Endothelial cell of umbilical vein (primary cell): ENCODE results near the gene NARS2. TPM values are rescaled to one million over a fixed set of nuclear protein-coding genes. Genes with fewer than 3 reads are reported as not detected.

Experiments used
- BruUV-seq: library from RNA; stranded (reverse); fragments of 400-500 nt; replicated peaks from 2 replicates; lab custom pipeline; 2021; lab: Mats Ljungman, UMichigan
- CTCF ChIA-PET: fragments of 300-600, 350-600 bp; sonication (Branson Sonifier 250); formaldehyde crosslinking; loops from one replicate; lab custom pipeline; 2021; ENCODE audit warnings: antibody characterized with exemption, inconsistent platforms; lab: Charles Lee
- POLR2A ChIA-PET: fragments of 300-600, 350-600 bp; sonication (Branson Sonifier 250); formaldehyde crosslinking; loops from one replicate; lab custom pipeline; 2021; ENCODE audit warnings: antibody characterized with exemption, inconsistent platforms; lab: Charles Lee
- DNase-seq: peaks from one replicate; pipeline ENCODE4 v3.0.0-alpha.2; 2011; ENCODE audit warnings: low read depth, low spot score
- FAIRE-seq: peaks from 2 replicates; lab custom pipeline; 2011; peaks lifted over from hg19 to GRCh38; lab: Jason Lieb, UNC
- H2AFZ ChIP-seq: 2 replicates; pipeline ENCODE4 v1.6.0; 2012; ENCODE audit warnings: low read depth, low read length, control low read depth, inconsistent platforms
- H3K27ac ChIP-seq: 2 replicates; pipeline ENCODE4 v1.5.1; 2011; ENCODE audit warnings: low read depth, mild to moderate bottlenecking, control low read depth, low read length, moderate library complexity; ENCODE audit not compliant: insufficient read depth
- H3K27me3 ChIP-seq, 2 experiments: 2 replicates each; pipeline versions ENCODE4 v1.6.0 to v1.6.1; 2011; ENCODE audit warnings: low read length in 2 of 2, mixed read lengths in 1 of 2; ENCODE audit not compliant: control insufficient read depth in 2 of 2, insufficient read depth in 2 of 2
- H3K36me3 ChIP-seq, 2 experiments: 2 replicates in 1 of 2; 3 replicates in 1 of 2; pipeline ENCODE4 v1.5.1; 2011; ENCODE audit warnings: low read length in 2 of 2, mild to moderate bottlenecking in 1 of 2, moderate library complexity in 1 of 2; ENCODE audit not compliant: control insufficient read depth in 2 of 2, insufficient read depth in 2 of 2; ENCODE audit errors: extremely low read depth in 1 of 2
- H3K4me1 ChIP-seq: 3 replicates; pipeline ENCODE4 v1.5.1; 2011; ENCODE audit warnings: mild to moderate bottlenecking, low read length; ENCODE audit not compliant: control insufficient read depth, insufficient read depth; ENCODE audit errors: extremely low read depth
- H3K4me2 ChIP-seq: 2 replicates; pipeline ENCODE4 v1.6.1; 2011; ENCODE audit warnings: low read length, control low read depth, mixed read lengths; ENCODE audit not compliant: insufficient read depth
- H3K4me3 ChIP-seq, 3 experiments: fragments of 200-600 bp in 1 of 3; sonication (generic), shearing (Covaris generic) in 1 of 3; replicated peaks in 1 of 3; 2 replicates each; pipeline ENCODE4 v1.5.1; 2011 to 2016; ENCODE audit warnings: control low read depth in 3 of 3, low read length in 3 of 3, mild to moderate bottlenecking in 2 of 3, inconsistent platforms in 1 of 3, low read depth in 1 of 3, moderate library complexity in 1 of 3; ENCODE audit not compliant: insufficient read depth in 1 of 3
- H3K79me2 ChIP-seq: 2 replicates; pipeline ENCODE4 v1.6.0; 2012; ENCODE audit warnings: low read length, inconsistent platforms; ENCODE audit not compliant: control insufficient read depth, insufficient read depth
- H3K9ac ChIP-seq: replicated peaks from 2 replicates; pipeline ENCODE3; 2011; ENCODE audit warnings: low read length, control low read depth; ENCODE audit not compliant: insufficient read depth; ENCODE audit errors: extremely low read depth
- H3K9me1 ChIP-seq: replicated peaks from 3 replicates; pipeline ENCODE4 v1.6.0; 2011; ENCODE audit warnings: mild to moderate bottlenecking, low read length; ENCODE audit not compliant: control insufficient read depth, insufficient read depth; ENCODE audit errors: extremely low read depth
- H3K9me3 ChIP-seq: replicated peaks from 2 replicates; pipeline ENCODE4 v1.5.1; 2012; ENCODE audit warnings: low read length, inconsistent platforms; ENCODE audit not compliant: control insufficient read depth, insufficient read depth
- H4K20me1 ChIP-seq: replicated peaks from 2 replicates; pipeline ENCODE3; 2011; ENCODE audit warnings: mild to moderate bottlenecking, low read length; ENCODE audit not compliant: control insufficient read depth, insufficient read depth; ENCODE audit errors: extremely low read depth
- CTCF ChIP-seq, 2 donors: IDR thresholded peaks; 1 replicate in 1 of 2; 2 replicates in 1 of 2; pipeline ENCODE4 v1.5.1; 2011; ENCODE audit warnings: low read length in 2 of 2, mild to moderate bottlenecking in 2 of 2, moderate library complexity in 2 of 2, control low read depth in 1 of 2, inconsistent platforms in 1 of 2, low read depth in 1 of 2; ENCODE audit not compliant: insufficient read depth in 1 of 2; ENCODE audit errors: extremely low read depth in 1 of 2
- EZH2 ChIP-seq: IDR thresholded peaks from 2 replicates; pipeline ENCODE4 v1.6.1; 2012; ENCODE audit warnings: borderline replicate concordance, low read depth, mild to moderate bottlenecking, moderate library complexity, low read length, inconsistent platforms; ENCODE audit not compliant: severe bottlenecking
- FOS ChIP-seq: IDR thresholded peaks from 2 replicates; pipeline ENCODE4 v1.6.1; 2011; ENCODE audit warnings: mild to moderate bottlenecking, low read length, moderate library complexity, borderline replicate concordance; ENCODE audit not compliant: insufficient read depth
- GATA2 ChIP-seq: IDR thresholded peaks from 2 replicates; pipeline ENCODE4 v1.7.0; 2011; ENCODE audit warnings: low read depth, mild to moderate bottlenecking, moderate library complexity, mixed read lengths, low read length; ENCODE audit not compliant: insufficient read length, insufficient read depth
- JUN ChIP-seq: IDR thresholded peaks from 2 replicates; pipeline ENCODE4 v1.6.1; 2011; ENCODE audit warnings: borderline replicate concordance, low read depth; ENCODE audit not compliant: insufficient read length, insufficient read depth
- MYC ChIP-seq: IDR thresholded peaks from one replicate; pipeline ENCODE4 v1.6.1; 2011; ENCODE audit warnings: mild to moderate bottlenecking, low read depth, low read length
- POLR2A ChIP-seq: IDR thresholded peaks from 2 replicates; pipeline ENCODE4 v1.6.1; 2012; ENCODE audit warnings: low read depth, mild to moderate bottlenecking, control low read depth, low read length
- POLR2AphosphoS5 ChIP-seq: IDR thresholded peaks from 2 replicates; pipeline ENCODE4 v1.6.1; 2012; ENCODE audit warnings: low read depth, mild to moderate bottlenecking, control low read depth, low read length, moderate library complexity; ENCODE audit not compliant: insufficient read depth
- dilution Hi-C: fragments of 300-500 bp; cut with MboI; formaldehyde crosslinking; loops from one replicate; pipeline ENCODE4 v1.15.0; 2019; ENCODE audit warnings: low sequenced_read_pairs; ENCODE audit not compliant: extremely low pct_ligation_motif_present
- intact Hi-C: fragments of 100-400 bp; cut with micrococcal nuclease; formaldehyde crosslinking; loops from one replicate; pipeline ENCODE4 v1.10.0; 2022
- polyA plus RNA-seq, 4 experiments: library from polyadenylated mRNA; depleted of rRNA in 3 of 4; stranded (reverse) in 3 of 4; unstranded in 1 of 4; fragments of >200 nt; gene quantifications; 2 replicates each; pipeline versions ENCODE4 v1.2.1 to v1.2.3, GENCODE V29; 2011 to 2012; ENCODE audit warnings: missing spikeins in 1 of 4
- total RNA-seq: library from RNA; stranded (reverse); gene quantifications from 2 replicates; pipeline ENCODE4 v1.2.3, GENCODE V29; 2021
- TF ChIP-seq, protein P1 (sequence below): IDR thresholded peaks from 2 replicates; pipeline ENCODE4 v1.6.1; 2011; ENCODE audit not compliant: insufficient read depth, insufficient read length

NARS2 gene
- total and polyA plus RNA-seq, 2 donors (not counting 3 experiments of a cell fraction or from before 2014, with no cell fraction given), result 6.9 to 16.7 TPM

DNA sequence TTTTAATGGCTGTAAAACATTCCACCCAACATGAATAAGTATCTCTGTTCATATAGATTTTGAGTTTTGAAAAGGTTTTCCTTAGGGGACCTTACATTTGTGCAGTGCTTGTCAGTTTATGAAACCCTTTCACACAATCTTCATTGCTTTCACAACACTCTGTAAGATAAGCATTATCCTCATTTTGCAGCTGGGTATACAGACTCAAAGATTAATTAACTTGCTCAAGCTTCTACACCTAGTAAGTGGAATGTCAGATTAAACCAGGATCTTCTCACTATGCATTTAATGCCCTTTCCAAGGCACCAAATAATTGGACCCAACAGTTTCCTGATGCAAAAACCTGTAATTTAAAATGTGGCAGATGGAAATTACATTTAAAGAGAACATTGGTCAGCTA is 145.5 kb downstream of the NARS2 start:
- Histone ChIP-seq H3K4me1 (peaks cover 8% of the 10 kb centered on the region), H3K9ac (no peak overlapping the region), H3K4me2 (no peak overlapping the region), H3K27ac (no peak overlapping the region), H3K9me3 (no peaks in the 10 kb centered on the region), H4K20me1 (no peaks in the 10 kb centered on the region), H3K9me1 (no peaks in the 10 kb centered on the region), H2AFZ (no peak overlapping the region), H3K4me3 (no peak overlapping the region), H3K27me3 (no peaks in the 10 kb centered on the region), H3K79me2 (no peaks in the 10 kb centered on the region), H3K36me3 (no peaks in the 10 kb centered on the region)
- no peak for FAIRE-seq
- no peak for DNase-seq
- ChIA-PET POLR2A (interaction anchor here (0.9 kb wide), 1 partner anchor 13 kb away, joined by 3 read pairs; no protein-coding TSS in a partner anchor), CTCF (interaction anchor here (1.1 to 6.3 kb wide), 5 partner anchors 11 to 200 kb away, joined by 3 to 100 read pairs (median 12); partner anchors contain the start of gene GAB2)
- dilution Hi-C loops, result no loop called here
- no peak for TF ChIP-seq JUN
- TF ChIP-seq, protein P1, sequence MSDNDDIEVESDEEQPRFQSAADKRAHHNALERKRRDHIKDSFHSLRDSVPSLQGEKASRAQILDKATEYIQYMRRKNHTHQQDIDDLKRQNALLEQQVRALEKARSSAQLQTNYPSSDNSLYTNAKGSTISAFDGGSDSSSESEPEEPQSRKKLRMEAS, result no peak
- no peak for TF ChIP-seq MYC
- no peak for TF ChIP-seq POLR2AphosphoS5
- no peak for TF ChIP-seq GATA2
- TF ChIP-seq POLR2A, result no peak
- no peak for TF ChIP-seq EZH2
- no peak for TF ChIP-seq CTCF (IDR thresholded peaks at IDR 0.05; ENCODE audit: extremely low read depth in 1 of 2, insufficient read depth in 1 of 2, low read depth in 1 of 2, low read length in 2 of 2)
- no peak for TF ChIP-seq FOS
- intact Hi-C loops, result no loop called here
- BruUV-seq, result no TSS peak
